A549 (cell line): ENCODE results near the gene ALDH1A3. TPM values are rescaled to one million over a fixed set of nuclear protein-coding genes. Genes with fewer than 3 reads are reported as not detected.

Experiments
- ATAC-seq, 2 experiments: fragments of 200-7000 bp in 1 of 2; fragments of >200 bp in 1 of 2; cut with Nextera tagmentation in 1 of 2; cut with Tn5 transposase in 1 of 2; 3 replicates each; pipeline versions ENCODE4 v1.8.0 to v1.9.1; 2018 to 2020; ENCODE audit warnings: mild to moderate bottlenecking in 1 of 2, moderate library complexity in 1 of 2
- CTCF ChIA-PET: fragments of 300-600 bp; sonication (Branson Sonifier 250); formaldehyde crosslinking; extraction: SDS; loops from one replicate; lab custom pipeline; 2021; ENCODE audit warnings: antibody characterized with exemption, inconsistent platforms; lab: Yijun Ruan, JAX
- POLR2A ChIA-PET: fragments of 350-600 bp; formaldehyde crosslinking; extraction: SDS; loops from one replicate; lab custom pipeline; 2021; ENCODE audit warnings: antibody characterized with exemption, inconsistent platforms; lab: Yijun Ruan, JAX
- DNase-seq, 2 experiments: peaks; one replicate each; pipeline versions ENCODE4 v3.0.0 to v3.0.0-alpha.2; 2011 to 2016; ENCODE audit warnings: low read depth in 1 of 2, low spot score in 1 of 2
- FAIRE-seq: peaks from 2 replicates; lab custom pipeline; 2011; peaks lifted over from hg19 to GRCh38; lab: Jason Lieb, UNC
- H3K27ac ChIP-seq, 2 experiments: fragments of >200 bp; sonication (Bioruptor Twin); formaldehyde crosslinking; 3 replicates each; pipeline ENCODE4 v1.5.1; 2016 to 2017
- H3K4me1 ChIP-seq: fragments of >200 bp; sonication (Bioruptor Twin); formaldehyde crosslinking; 3 replicates; pipeline ENCODE4 v1.6.1; 2016
- H3K4me2 ChIP-seq: fragments of >200 bp; sonication (Bioruptor Twin); formaldehyde crosslinking; 3 replicates; pipeline ENCODE4 v1.6.1; 2016
- H3K4me3 ChIP-seq: fragments of >200 bp; sonication (Bioruptor Twin); formaldehyde crosslinking; 3 replicates; pipeline ENCODE4 v1.5.1; 2016
- H3K9me3 ChIP-seq: fragments of >200 bp; sonication (Bioruptor Twin); formaldehyde crosslinking; 3 replicates; pipeline ENCODE4 v1.6.1; 2016
- CBX2 ChIP-seq: fragments of 200-600 bp; sonication (generic); IDR thresholded peaks from 2 replicates; pipeline ENCODE4 v1.6.1; 2016; ENCODE audit warnings: low read depth, mild to moderate bottlenecking, borderline replicate concordance
- CEBPB ChIP-seq, 2 experiments: fragments of >200 bp in 1 of 2; sonication (Bioruptor Twin) in 1 of 2; formaldehyde crosslinking in 1 of 2; IDR thresholded peaks; 2 replicates each; pipeline ENCODE4 v1.6.1; 2012 to 2016
- EHF ChIP-seq: fragments of 250-450 bp; sonication (Bioruptor Pico); IDR thresholded peaks from 2 replicates; pipeline ENCODE4 v1.5.0; 2020; ENCODE audit warnings: mild to moderate bottlenecking
- EP300 ChIP-seq, 2 experiments: fragments of >200 bp; sonication (Bioruptor Twin); formaldehyde crosslinking; IDR thresholded peaks; 2 replicates in 1 of 2; 3 replicates in 1 of 2; pipeline ENCODE4 v1.6.1; 2016 to 2017
- FOXS1 ChIP-seq: fragments of 250-450 bp; sonication (Bioruptor Pico); IDR thresholded peaks from 2 replicates; pipeline ENCODE4 v1.5.0; 2020; ENCODE audit warnings: mild to moderate bottlenecking, moderate library complexity
- HOXA7 ChIP-seq: fragments of 250-450 bp; sonication (Bioruptor Pico); IDR thresholded peaks from 2 replicates; pipeline ENCODE4 v1.5.0; 2020; ENCODE audit warnings: mild to moderate bottlenecking, moderate library complexity
- HOXB5 ChIP-seq: fragments of 250-450 bp; sonication (Bioruptor Pico); IDR thresholded peaks from 2 replicates; pipeline ENCODE4 v1.5.0; 2020; ENCODE audit warnings: mild to moderate bottlenecking, moderate library complexity
- JUN ChIP-seq, 2 experiments: fragments of >200 bp; sonication (Bioruptor Twin); formaldehyde crosslinking; IDR thresholded peaks; 2 replicates in 1 of 2; 3 replicates in 1 of 2; pipeline ENCODE4 v1.6.1; 2016 to 2017
- JUNB ChIP-seq: fragments of >200 bp; sonication (Bioruptor Twin); formaldehyde crosslinking; IDR thresholded peaks from 2 replicates; pipeline ENCODE4 v1.6.1; 2016
- KDM1A ChIP-seq: fragments of 200-600 bp; sonication (generic); IDR thresholded peaks from 2 replicates; pipeline ENCODE4 v1.6.1; 2016; ENCODE audit warnings: low read depth, mild to moderate bottlenecking
- KDM5A ChIP-seq: fragments of 200-600 bp; sonication (generic); IDR thresholded peaks from 2 replicates; pipeline ENCODE4 v1.6.1; 2016; ENCODE audit warnings: antibody characterized with exemption, mild to moderate bottlenecking
- MAZ ChIP-seq: fragments of 150-350 bp; IDR thresholded peaks from 2 replicates; pipeline ENCODE4 v1.6.1; 2014; ENCODE audit warnings: antibody characterized with exemption, low read depth, low read length, borderline replicate concordance
- NFE2L2 ChIP-seq: fragments of 150-350 bp; conservative IDR thresholded peaks from 2 replicates; pipeline ENCODE4 v1.6.1; 2014; ENCODE audit warnings: low read length
- POLR2A ChIP-seq: IDR thresholded peaks from 2 replicates; pipeline ENCODE4 v1.6.1; 2012; ENCODE audit warnings: mild to moderate bottlenecking, low read length
- POLR2AphosphoS2 ChIP-seq: conservative IDR thresholded peaks from 2 replicates; pipeline ENCODE4 v1.6.1; 2012; ENCODE audit warnings: low read length, improper control_type of control experiment, inconsistent platforms
- RARB ChIP-seq: fragments of 250-450 bp; sonication (Bioruptor Pico); IDR thresholded peaks from 2 replicates; pipeline ENCODE4 v1.8.0; 2021; ENCODE audit warnings: mild to moderate bottlenecking, moderate library complexity
- RFX5 ChIP-seq: fragments of 450-650 bp; IDR thresholded peaks from 2 replicates; pipeline ENCODE4 v1.7.1; 2014; ENCODE audit warnings: antibody characterized with exemption, mild to moderate bottlenecking, moderate library complexity
- ZC3H11A ChIP-seq: fragments of 450-650 bp; IDR thresholded peaks from 2 replicates; pipeline ENCODE4 v1.6.1; 2014; ENCODE audit warnings: antibody characterized with exemption, mild to moderate bottlenecking
- whole genome bisulfite sequencing: methylation state at CpG from one replicate; pipeline ENCODE4 v1.1.6; 2017; ENCODE audit errors: missing lambda C conversion rate; 5-methylcytosine and 5-hydroxymethylcytosine counted together
- polyA plus RNA-seq, 4 experiments: library from polyadenylated mRNA; depleted of rRNA in 3 of 4; stranded (reverse); fragments of >200 nt; fragmentation: RNase III in 1 of 4; extraction: RNeasy Plus Mini Kit Qiagen cat#74134 plus additional on column Dnase treatment in 1 of 4; gene quantifications; 2 replicates in 3 of 4; 3 replicates in 1 of 4; pipeline ENCODE4 v1.2.3, GENCODE V29; 2011 to 2017
- TF ChIP-seq, protein P1 (sequence below): fragments of 250-450 bp; sonication (Bioruptor Pico); IDR thresholded peaks from 2 replicates; pipeline ENCODE4 v1.5.0; 2021; ENCODE audit warnings: mild to moderate bottlenecking, moderate library complexity, borderline replicate concordance
- TF ChIP-seq, protein P2 (sequence below): fragments of 150-350 bp; IDR thresholded peaks from 2 replicates; pipeline ENCODE4 v1.6.1; 2014; ENCODE audit warnings: low read depth, mild to moderate bottlenecking, low read length
- TF ChIP-seq, protein P3 (sequence below): IDR thresholded peaks from 2 replicates; pipeline ENCODE4 v1.6.1; 2012
- TF ChIP-seq, protein P4 (sequence below): fragments of >200 bp; sonication (Bioruptor Twin); formaldehyde crosslinking; IDR thresholded peaks from 3 replicates; pipeline ENCODE4 v1.5.1; 2016

Gene ALDH1A3
- polyA plus RNA-seq, 2 of the 4 experiments (the other 2 are of a cell fraction) = 11.5 to 11.9 TPM

DNA sequence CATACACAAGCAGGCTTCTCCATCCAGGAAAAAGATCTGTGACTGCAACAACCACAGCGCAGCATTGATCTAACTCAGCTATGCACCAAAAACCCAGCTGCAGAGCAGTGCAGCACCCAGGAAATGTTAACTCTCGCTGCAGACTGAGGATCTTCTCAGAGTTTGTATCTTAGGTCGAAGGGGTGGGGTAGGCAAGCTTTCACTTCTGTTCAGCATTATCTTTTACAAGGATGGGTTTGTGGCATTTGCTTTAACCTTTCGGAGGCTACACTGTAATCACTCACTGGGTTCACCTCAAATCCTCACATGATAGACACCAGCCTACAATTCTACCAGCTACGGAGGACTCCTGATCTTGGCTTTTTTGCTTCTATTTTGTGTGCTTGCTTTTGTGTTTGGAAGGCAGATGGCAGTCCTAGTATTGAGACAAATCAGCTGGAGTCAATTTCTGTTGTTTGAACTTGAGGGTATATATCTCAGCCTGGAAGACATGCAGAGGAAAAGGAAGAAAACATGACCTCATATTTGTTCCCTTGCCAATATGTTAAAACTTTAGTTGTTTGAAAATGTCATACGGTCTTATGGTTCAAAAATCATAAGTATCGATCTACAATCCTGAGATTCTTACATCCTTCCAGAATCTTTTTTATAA is 64.7 kb downstream of the ALDH1A3 start:
- CTCF ChIA-PET = interaction anchor here (0.6 to 5.1 kb wide), 10 partner anchors 9 to 63 kb away, joined by 3 to 39 read pairs (median 4); partner anchors contain the start of gene LRRK1
- ATAC-seq (no peak), DNase-seq (no peak)
- H3K4me3 ChIP-seq = no peak overlapping the region
- TF ChIP-seq CBX2 = no peak
- 0 out of 5 replicates have a peak, but pooled peaks of 1 of the 2 experiments have one; percentile 13 for TF ChIP-seq EP300 (IDR thresholded peaks at IDR 0.05)
- TF ChIP-seq, all 56 proteins: peak for 1
- POLR2A ChIA-PET = interaction anchor here (1.1 kb wide), 1 partner anchor 26 kb away, joined by 3 read pairs; the partner anchor contains the start of gene LRRK1
- Histone ChIP-seq H3K9me3 (no peaks in the 10 kb centered on the region), H3K4me1 (peaks cover 15% of the 10 kb centered on the region; the same call in 2 of the 3 replicates), H3K27ac (peak overlapping the region in 1 of 2 experiments; percentile 36; a peak in 2 of 6 replicates), H3K4me2 (no peak overlapping the region)
- WGBS = 86% methylated on average over 7 of the region's 7 CpGs
- peak; percentile 18 for FAIRE-seq

DNA sequence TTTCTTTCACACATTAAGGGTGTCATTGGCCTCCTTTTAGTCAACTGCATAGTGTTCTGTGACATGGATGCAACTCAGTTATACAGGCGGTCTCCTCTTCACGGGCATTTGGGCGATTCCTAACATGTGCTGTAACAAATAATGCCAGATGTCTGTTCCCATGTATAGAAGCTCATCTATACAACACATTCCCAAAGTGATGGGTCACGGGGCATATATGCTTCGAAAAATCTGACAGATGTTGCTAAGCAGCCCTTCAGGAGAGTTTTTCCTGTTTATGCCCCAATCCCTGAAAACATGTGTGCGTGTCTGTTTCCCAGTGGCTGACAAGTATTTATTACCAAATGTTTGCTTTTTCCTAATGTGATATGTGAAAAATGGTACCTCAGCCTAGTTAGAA is 65.4 kb downstream of the ALDH1A3 start:
- ATAC-seq (no peak), FAIRE-seq (no peak), DNase-seq (no peak)
- Histone ChIP-seq H3K4me2 (no peak overlapping the region), H3K9me3 (no peaks in the 10 kb centered on the region), H3K4me1 (peaks cover 15% of the 10 kb centered on the region; the same call in 2 of the 3 replicates), H3K4me3 (no peak overlapping the region), H3K27ac (no peak overlapping the region)
- 92% methylated on average over 6 of the region's 6 CpGs for WGBS
- ChIA-PET POLR2A (no interaction called here), CTCF (interaction anchor here (0.6 to 5.1 kb wide), 9 partner anchors 10 to 62 kb away, joined by 3 to 39 read pairs (median 4); partner anchors contain the start of gene LRRK1)
- TF ChIP-seq MAZ (no peak), POLR2A (no peak), EP300 (IDR thresholded peaks at IDR 0.05) (no peak)
- TF ChIP-seq, all 56 proteins: peak for 0

DNA sequence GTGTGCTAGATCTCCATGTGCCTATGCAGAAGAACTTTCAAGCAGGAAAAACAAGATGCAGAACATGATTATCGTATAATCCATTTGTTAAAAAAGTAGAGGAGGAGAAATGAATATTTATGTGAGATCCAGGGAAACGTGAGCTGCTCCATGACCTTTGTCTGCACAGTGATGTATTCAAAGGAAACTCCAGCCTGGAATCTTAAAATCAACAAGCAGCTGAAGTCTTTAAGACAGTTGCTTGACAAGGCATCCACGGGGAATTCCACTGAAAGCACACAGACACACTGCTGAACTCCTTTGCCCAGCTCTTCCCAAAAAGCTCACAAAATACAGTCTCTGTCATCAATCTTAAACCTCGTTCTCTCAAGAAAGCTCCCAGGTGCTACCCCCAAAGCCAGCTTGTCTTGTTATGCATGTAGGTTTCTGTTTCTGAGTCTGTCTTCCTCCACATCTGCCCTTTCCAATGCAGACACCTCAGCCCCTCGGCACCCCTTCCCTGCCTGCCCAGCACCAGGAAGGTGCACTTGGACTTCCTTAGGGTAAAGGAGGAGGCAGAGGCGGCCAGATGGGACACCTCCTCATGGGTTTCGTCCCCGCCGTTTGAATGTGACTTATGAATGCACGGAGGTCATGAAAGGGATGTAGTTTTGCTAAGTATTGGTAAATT is 68.3 kb downstream of the ALDH1A3 start:
- ChIA-PET POLR2A (no interaction called here), CTCF (interaction anchor here (0.7 to 1.7 kb wide), 4 partner anchors 27 to 60 kb away, joined by 3 to 8 read pairs (median 5); no protein-coding TSS in a partner anchor)
- DNase-seq = no peak
- H3K27ac ChIP-seq = peak overlapping the region in 1 of 2 experiments; percentile 32; a peak in 1 of 6 replicates
- TF ChIP-seq, protein P1, sequence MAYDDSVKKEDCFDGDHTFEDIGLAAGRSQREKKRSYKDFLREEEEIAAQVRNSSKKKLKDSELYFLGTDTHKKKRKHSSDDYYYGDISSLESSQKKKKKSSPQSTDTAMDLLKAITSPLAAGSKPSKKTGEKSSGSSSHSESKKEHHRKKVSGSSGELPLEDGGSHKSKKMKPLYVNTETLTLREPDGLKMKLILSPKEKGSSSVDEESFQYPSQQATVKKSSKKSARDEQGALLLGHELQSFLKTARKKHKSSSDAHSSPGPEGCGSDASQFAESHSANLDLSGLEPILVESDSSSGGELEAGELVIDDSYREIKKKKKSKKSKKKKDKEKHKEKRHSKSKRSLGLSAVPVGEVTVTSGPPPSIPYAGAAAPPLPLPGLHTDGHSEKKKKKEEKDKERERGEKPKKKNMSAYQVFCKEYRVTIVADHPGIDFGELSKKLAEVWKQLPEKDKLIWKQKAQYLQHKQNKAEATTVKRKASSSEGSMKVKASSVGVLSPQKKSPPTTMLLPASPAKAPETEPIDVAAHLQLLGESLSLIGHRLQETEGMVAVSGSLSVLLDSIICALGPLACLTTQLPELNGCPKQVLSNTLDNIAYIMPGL (CRISPR knock-in tag) = no peak
- TF ChIP-seq ZC3H11A (no peak), JUN (IDR thresholded peaks at IDR 0.05) (no peak), NFE2L2 (no peak), CEBPB (IDR thresholded peaks at IDR 0.05) (no peak), KDM5A (no peak), EHF (no peak), RFX5 (no peak), FOXS1 (CRISPR knock-in tag) (no peak), RARB (CRISPR knock-in tag) (no peak), HOXB5 (CRISPR knock-in tag) (no peak), KDM1A (no peak), JUNB (no peak), HOXA7 (no peak), POLR2AphosphoS2 (no peak)
- TF ChIP-seq, protein P2, sequence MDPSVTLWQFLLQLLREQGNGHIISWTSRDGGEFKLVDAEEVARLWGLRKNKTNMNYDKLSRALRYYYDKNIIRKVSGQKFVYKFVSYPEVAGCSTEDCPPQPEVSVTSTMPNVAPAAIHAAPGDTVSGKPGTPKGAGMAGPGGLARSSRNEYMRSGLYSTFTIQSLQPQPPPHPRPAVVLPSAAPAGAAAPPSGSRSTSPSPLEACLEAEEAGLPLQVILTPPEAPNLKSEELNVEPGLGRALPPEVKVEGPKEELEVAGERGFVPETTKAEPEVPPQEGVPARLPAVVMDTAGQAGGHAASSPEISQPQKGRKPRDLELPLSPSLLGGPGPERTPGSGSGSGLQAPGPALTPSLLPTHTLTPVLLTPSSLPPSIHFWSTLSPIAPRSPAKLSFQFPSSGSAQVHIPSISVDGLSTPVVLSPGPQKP = no peak
- TF ChIP-seq, protein P3, sequence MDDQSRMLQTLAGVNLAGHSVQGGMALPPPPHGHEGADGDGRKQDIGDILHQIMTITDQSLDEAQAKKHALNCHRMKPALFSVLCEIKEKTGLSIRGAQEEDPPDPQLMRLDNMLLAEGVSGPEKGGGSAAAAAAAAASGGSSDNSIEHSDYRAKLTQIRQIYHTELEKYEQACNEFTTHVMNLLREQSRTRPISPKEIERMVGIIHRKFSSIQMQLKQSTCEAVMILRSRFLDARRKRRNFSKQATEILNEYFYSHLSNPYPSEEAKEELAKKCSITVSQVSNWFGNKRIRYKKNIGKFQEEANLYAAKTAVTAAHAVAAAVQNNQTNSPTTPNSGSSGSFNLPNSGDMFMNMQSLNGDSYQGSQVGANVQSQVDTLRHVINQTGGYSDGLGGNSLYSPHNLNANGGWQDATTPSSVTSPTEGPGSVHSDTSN = no peak
- TF ChIP-seq, protein P4, sequence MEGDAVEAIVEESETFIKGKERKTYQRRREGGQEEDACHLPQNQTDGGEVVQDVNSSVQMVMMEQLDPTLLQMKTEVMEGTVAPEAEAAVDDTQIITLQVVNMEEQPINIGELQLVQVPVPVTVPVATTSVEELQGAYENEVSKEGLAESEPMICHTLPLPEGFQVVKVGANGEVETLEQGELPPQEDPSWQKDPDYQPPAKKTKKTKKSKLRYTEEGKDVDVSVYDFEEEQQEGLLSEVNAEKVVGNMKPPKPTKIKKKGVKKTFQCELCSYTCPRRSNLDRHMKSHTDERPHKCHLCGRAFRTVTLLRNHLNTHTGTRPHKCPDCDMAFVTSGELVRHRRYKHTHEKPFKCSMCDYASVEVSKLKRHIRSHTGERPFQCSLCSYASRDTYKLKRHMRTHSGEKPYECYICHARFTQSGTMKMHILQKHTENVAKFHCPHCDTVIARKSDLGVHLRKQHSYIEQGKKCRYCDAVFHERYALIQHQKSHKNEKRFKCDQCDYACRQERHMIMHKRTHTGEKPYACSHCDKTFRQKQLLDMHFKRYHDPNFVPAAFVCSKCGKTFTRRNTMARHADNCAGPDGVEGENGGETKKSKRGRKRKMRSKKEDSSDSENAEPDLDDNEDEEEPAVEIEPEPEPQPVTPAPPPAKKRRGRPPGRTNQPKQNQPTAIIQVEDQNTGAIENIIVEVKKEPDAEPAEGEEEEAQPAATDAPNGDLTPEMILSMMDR = no peak
- peaks cover 11% of the 10 kb centered on the region; the same call in 2 of the 3 replicates for H3K4me1 ChIP-seq
- no peaks in the 10 kb centered on the region for H3K9me3 ChIP-seq
- ATAC-seq = peak in 1 of 2 experiments; percentile 50; a peak in 3 of 6 replicates
- H3K4me2 ChIP-seq = 0 out of 3 replicates have a peak overlapping the region, but pooled peaks have one; percentile 8
- no peak overlapping the region for H3K4me3 ChIP-seq
- FAIRE-seq = no peak
- WGBS = 79% methylated on average over 10 of the region's 10 CpGs
